RWPE2 (cell line): ENCODE results near the gene PAPLN.

Experiments
- ATAC-seq: fragments of 200-7000 bp; cut with Tn5 transposase; 3 replicates; pipeline ENCODE4 v1.9.1; 2021; ENCODE audit warnings: low read depth
- DNase-seq: peaks from one replicate; pipeline ENCODE4 v3.0.0-alpha.2; 2020; ENCODE audit warnings: low spot score
- H3K27ac ChIP-seq: fragments of 450-650 bp; 2 replicates; pipeline ENCODE4 v1.5.1; 2017; ENCODE audit warnings: mild to moderate bottlenecking; ENCODE audit not compliant: poor library complexity, severe bottlenecking
- H3K27me3 ChIP-seq: fragments of 250-450 bp; sonication (Bioruptor Pico); 2 replicates; pipeline ENCODE4 v1.5.1; 2021; ENCODE audit warnings: mild to moderate bottlenecking, moderate library complexity; ENCODE audit not compliant: insufficient read depth, poor library complexity, severe bottlenecking
- H3K36me3 ChIP-seq: fragments of 250-450 bp; sonication (Bioruptor Pico); 2 replicates; pipeline ENCODE4 v1.5.1; 2020; ENCODE audit warnings: low read depth, mild to moderate bottlenecking, moderate library complexity
- H3K4me1 ChIP-seq: fragments of 250-450 bp; sonication (Bioruptor Pico); 2 replicates; pipeline ENCODE4 v1.5.1; 2021; ENCODE audit warnings: mild to moderate bottlenecking, moderate library complexity; ENCODE audit not compliant: insufficient read depth, poor library complexity, severe bottlenecking
- H3K4me3 ChIP-seq: fragments of 250-450 bp; sonication (Bioruptor Pico); 2 replicates; pipeline ENCODE4 v1.5.1; 2021; ENCODE audit warnings: mild to moderate bottlenecking, moderate library complexity; ENCODE audit not compliant: severe bottlenecking
- H3K9me3 ChIP-seq: fragments of 250-450 bp; sonication (Bioruptor Pico); 2 replicates; pipeline ENCODE4 v1.5.1; 2021; ENCODE audit warnings: mild to moderate bottlenecking, moderate library complexity; ENCODE audit not compliant: severe bottlenecking
- CTCF ChIP-seq: fragments of 450-650 bp; IDR thresholded peaks from one replicate; pipeline ENCODE4 v1.5.1; 2017; ENCODE audit warnings: mild to moderate bottlenecking, moderate library complexity; ENCODE audit not compliant: poor library complexity, severe bottlenecking

PAPLN gene

GRCh38 chr14:73209953-73210352, 27.4 kb upstream of the PAPLN start:
- Histone ChIP-seq H3K4me3 (no peak overlapping the region), H3K27ac (peak overlapping the region; percentile 52), H3K9me3 (no peaks in the 10 kb centered on the region), H3K4me1 (peaks cover 19% of the 10 kb centered on the region), H3K27me3 (no peaks in the 10 kb centered on the region), H3K36me3 (peaks cover 84% of the 10 kb centered on the region)
- DNase-seq (no peak), ATAC-seq (peak; percentile 99)
- TF ChIP-seq CTCF: no peak

- peaks cover 83% of the 10 kb centered on the region for H3K36me3 ChIP-seq
- ATAC-seq (no peak), DNase-seq (no peak)
- H3K4me1 ChIP-seq: peaks cover 19% of the 10 kb centered on the region
- no peak for TF ChIP-seq CTCF
- no peak overlapping the region for H3K27ac ChIP-seq
- H3K4me3 ChIP-seq: no peak overlapping the region
- H3K27me3 ChIP-seq: no peaks in the 10 kb centered on the region
- H3K9me3 ChIP-seq: no peaks in the 10 kb centered on the region
Measured at GRCh38 chr14:73211251-73212040, 25.9 kb upstream of the PAPLN start.

- no peaks in the 10 kb centered on the region for H3K4me1 ChIP-seq
- H3K27ac ChIP-seq: no peak overlapping the region
- ATAC-seq: peak; percentile 25; the same call in 1 of the 3 replicates
- no peak for TF ChIP-seq CTCF
- peaks cover 80% of the 10 kb centered on the region for H3K36me3 ChIP-seq
- DNase-seq: no peak
- H3K27me3 ChIP-seq: no peaks in the 10 kb centered on the region
- H3K4me3 ChIP-seq: no peak overlapping the region
- H3K9me3 ChIP-seq: no peaks in the 10 kb centered on the region
Measured at GRCh38 chr14:73216030-73216429, 21.3 kb upstream of the PAPLN start.

DNA sequence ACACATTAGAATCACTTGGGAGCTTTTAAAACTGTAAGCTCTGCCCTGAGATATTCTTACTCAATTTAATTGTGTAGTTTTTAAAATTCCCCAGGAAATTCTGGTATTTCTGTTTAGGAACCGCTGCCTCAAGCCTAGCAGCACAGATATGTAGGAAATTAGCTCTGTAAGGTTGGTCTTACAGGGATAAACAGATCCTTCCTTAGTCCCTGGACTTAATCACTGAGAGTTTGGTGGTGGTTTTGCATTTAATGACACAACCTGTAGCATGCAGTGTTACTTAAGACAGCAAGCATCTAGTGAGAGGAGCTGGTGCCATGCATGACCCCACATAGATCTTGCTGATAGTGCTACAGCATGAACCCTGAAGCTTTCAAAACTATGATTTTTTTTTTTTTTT, 19.9 kb upstream of the PAPLN start:
- H3K27ac ChIP-seq: no peak overlapping the region
- no peak for TF ChIP-seq CTCF

DNA sequence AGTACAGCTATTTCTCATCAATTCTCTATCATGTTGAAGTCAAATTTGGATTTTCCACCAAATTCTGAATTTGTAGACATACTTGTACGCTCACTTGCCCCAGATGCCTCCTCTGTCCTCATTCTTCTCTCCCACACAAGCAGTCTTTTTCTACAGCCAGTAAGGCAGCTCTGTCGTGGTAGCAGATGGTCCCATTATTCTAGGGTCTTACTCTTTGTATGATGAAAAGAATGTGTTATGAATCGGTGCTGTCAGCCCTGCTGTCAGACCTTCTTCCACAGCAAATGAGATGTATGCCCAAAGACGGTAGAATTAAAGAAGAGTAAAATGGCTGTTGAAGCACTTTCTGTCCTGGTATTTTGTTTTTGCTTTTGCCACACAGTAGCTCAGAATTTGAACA, 17.2 kb upstream of the PAPLN start:
- no peaks in the 10 kb centered on the region for H3K4me1 ChIP-seq
- no peak for TF ChIP-seq CTCF
- no peak overlapping the region for H3K27ac ChIP-seq
- no peak for DNase-seq
- no peak for ATAC-seq
- peaks cover 43% of the 10 kb centered on the region for H3K36me3 ChIP-seq
- H3K4me3 ChIP-seq: no peak overlapping the region
- no peaks in the 10 kb centered on the region for H3K27me3 ChIP-seq
- no peaks in the 10 kb centered on the region for H3K9me3 ChIP-seq

More for the DNA sequence above, 19.9 kb upstream of the PAPLN start:
- ATAC-seq: no peak
- H3K36me3 ChIP-seq: peaks cover 68% of the 10 kb centered on the region
- H3K27me3 ChIP-seq: no peaks in the 10 kb centered on the region
- H3K4me1 ChIP-seq: no peaks in the 10 kb centered on the region
- H3K9me3 ChIP-seq: no peaks in the 10 kb centered on the region
- DNase-seq: no peak
- no peak overlapping the region for H3K4me3 ChIP-seq
